H1 (cell line): ENCODE results near the gene DPEP1. TPM values are rescaled to one million over a fixed set of nuclear protein-coding genes. Genes with fewer than 3 reads are reported as not detected.

Experiments
- CEBPB ChIP-seq: IDR thresholded peaks from 2 replicates; pipeline ENCODE4 v1.6.1; 2012; ENCODE audit warnings: low read depth, low read length
- CHD1 ChIP-seq: IDR thresholded peaks from 2 replicates; pipeline ENCODE4 v1.6.1; 2012; ENCODE audit warnings: low read depth, low read length, improper control_type of control experiment
- CHD7 ChIP-seq: fragments of 300-600 bp; sonication (generic); IDR thresholded peaks from 2 replicates; pipeline ENCODE4 v1.7.1; 2012; ENCODE audit warnings: low read length, moderate library complexity, mild to moderate bottlenecking, inconsistent platforms; ENCODE audit not compliant: insufficient replicate concordance
- HDAC6 ChIP-seq: IDR thresholded peaks from one replicate; pipeline ENCODE4 v1.7.1; 2012; ENCODE audit warnings: low read depth, mild to moderate bottlenecking, inconsistent platforms, low read length, moderate library complexity
- POU5F1 ChIP-seq: IDR thresholded peaks from 2 replicates; pipeline ENCODE4 v1.6.1; 2011; ENCODE audit warnings: low read depth, mild to moderate bottlenecking, low read length, moderate library complexity
- polyA plus RNA-seq, 7 experiments: library from polyadenylated mRNA; depleted of rRNA in 3 of 7; stranded (reverse) in 5 of 7; unstranded in 2 of 7; fragments of >200 nt in 5 of 7; fragments of 200-250 nt in 2 of 7; gene quantifications; 1 replicate in 5 of 7; 2 replicates in 1 of 7; 4 replicates in 1 of 7; pipeline versions ENCODE4 v1.2.1 to v1.2.3, GENCODE V29; 2011 to 2013; ENCODE audit warnings: missing spikeins in 2 of 7, mixed read lengths in 2 of 7
- total RNA-seq: library from RNA; stranded (reverse); fragmentation: NEBNext Ultra II Directional; extraction: Animal tissue kit (Norgen Biotek cat#: 25700); gene quantifications from 2 replicates; pipeline ENCODE4 v1.2.1, GENCODE V29; 2021
- TF ChIP-seq, protein P1 (sequence below): IDR thresholded peaks from 2 replicates; pipeline ENCODE4 v1.6.1; 2012; ENCODE audit warnings: inconsistent platforms

Gene DPEP1
- total and polyA plus RNA-seq, 2 of the 8 experiments (the other 6 are each of a cell fraction or from before 2014, with no cell fraction given): 2.8 to 3.1 TPM

DNA sequence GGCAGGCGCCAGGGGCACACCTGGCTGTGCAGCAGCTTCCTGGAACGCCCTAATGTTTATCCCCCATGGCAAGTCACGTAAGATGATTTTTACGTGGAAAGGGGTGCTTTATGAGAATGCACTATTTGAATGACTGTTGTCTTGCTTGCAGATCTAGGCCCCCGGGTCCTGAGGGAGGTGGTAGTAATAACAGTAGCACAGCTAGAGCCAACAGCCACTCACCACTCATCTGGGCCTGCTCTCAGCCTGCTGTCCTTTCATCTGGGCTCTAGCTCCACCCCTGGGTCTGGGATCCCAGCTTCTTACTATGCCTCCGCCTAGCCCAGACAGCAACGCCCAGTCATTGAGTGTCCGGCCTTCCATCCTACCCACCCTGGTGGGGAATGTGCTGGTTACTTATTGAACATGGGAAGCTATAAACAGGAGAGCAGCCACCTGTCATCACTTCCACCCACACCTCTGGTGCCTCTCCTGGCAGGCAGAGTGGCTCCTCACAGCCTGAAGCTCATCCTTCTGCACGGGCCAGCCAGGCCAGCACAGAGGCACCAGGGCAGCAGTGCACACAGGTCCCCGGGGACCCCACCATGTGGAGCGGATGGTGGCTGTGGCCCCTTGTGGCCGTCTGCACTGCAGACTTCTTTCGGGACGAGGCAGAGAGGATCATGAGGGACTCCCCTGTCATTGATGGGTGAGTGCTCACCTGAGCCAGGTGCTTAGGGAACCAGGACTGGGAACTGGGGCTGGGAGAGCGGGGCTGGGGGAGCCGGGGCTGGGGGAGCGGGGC lies 16.6 kb downstream of the DPEP1 start (continued):
- TF ChIP-seq CHD7 (no peak), HDAC6 (no peak), CHD1 (no peak), CEBPB (no peak), POU5F1 (no peak)
- TF ChIP-seq, protein P1, sequence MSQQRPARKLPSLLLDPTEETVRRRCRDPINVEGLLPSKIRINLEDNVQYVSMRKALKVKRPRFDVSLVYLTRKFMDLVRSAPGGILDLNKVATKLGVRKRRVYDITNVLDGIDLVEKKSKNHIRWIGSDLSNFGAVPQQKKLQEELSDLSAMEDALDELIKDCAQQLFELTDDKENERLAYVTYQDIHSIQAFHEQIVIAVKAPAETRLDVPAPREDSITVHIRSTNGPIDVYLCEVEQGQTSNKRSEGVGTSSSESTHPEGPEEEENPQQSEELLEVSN: no peak
